ENCODE data around the gene LYSMD1. TPM values are rescaled to one million over a fixed set of nuclear protein-coding genes. Genes with fewer than 3 reads are reported as not detected.

The LYSMD1 gene
- total RNA-seq, 2 experiments from 2014 or later: 3.7 to 4.3 TPM

- ChIA-PET POLR2A (interaction anchor here (0.6 to 2.6 kb wide), 14 partner anchors 9 to 793 kb away, joined by 3 to 24 read pairs (median 6); partner anchors contain the start of genes BNIPL, CDC42SE1, GABPB2 and LYSMD1), CTCF (interaction anchor here (0.6 to 13.1 kb wide), 35 partner anchors 8 to 793 kb away, joined by 3 to 337 read pairs (median 4); partner anchors contain the start of genes CDC42SE1, GABPB2, RPRD2 and SCNM1)
- Mint-ChIP-seq H3K27ac (peak within 1 kb of the TSS; percentile 98), H3K36me3 (ENCODE audit: low read depth) (peaks cover 36% of the 10 kb centered on the region), H3K4me3 (peak within 1 kb of the TSS; percentile 100), H3K9me3 (ENCODE audit: insufficient read depth) (no peaks in the 10 kb centered on the region), H3K4me1 (ENCODE audit: low read depth) (peaks cover 55% of the 10 kb centered on the region), H3K27me3 (ENCODE audit: low read depth) (no peaks in the 10 kb centered on the region)
- ATAC-seq (peak; percentile 89), DNase-seq (peak; percentile 89)
These were observed 9.2 kb downstream of the LYSMD1 start, which contains the start of gene TNFAIP8L2 for GRCh38 chr1:151156515-151156819. TNFAIP8L2 (plus strand) TSS chr1:151156649; CDS start chr1:151158698, 2,049 bp downstream.

- H3K36me3 Mint-ChIP-seq (ENCODE audit: low read depth): no peaks in the 10 kb centered on the region
- no peak overlapping the region for H3K4me3 Mint-ChIP-seq
- peaks cover 15% of the 10 kb centered on the region for H3K4me1 Mint-ChIP-seq (ENCODE audit: low read depth)
- ChIA-PET CTCF (interaction anchor here (1.0 to 13.1 kb wide), 4 partner anchors 8 to 56 kb away, joined by 3 to 337 read pairs (median 8); partner anchors contain the start of gene TNFAIP8L2), POLR2A (interaction anchor here (0.9 to 1.4 kb wide), 2 partner anchors 10 to 13 kb away, joined by 3 to 4 read pairs; no protein-coding TSS in a partner anchor)
- H3K27ac Mint-ChIP-seq: no peak overlapping the region
- ATAC-seq (no peak), DNase-seq (no peak)
- H3K9me3 Mint-ChIP-seq (ENCODE audit: insufficient read depth): no peaks in the 10 kb centered on the region
- H3K27me3 Mint-ChIP-seq (ENCODE audit: low read depth): peaks cover 13% of the 10 kb centered on the region
These were observed 18.0 kb downstream of the LYSMD1 start for GRCh38 chr1:151147665-151148064.

DNA sequence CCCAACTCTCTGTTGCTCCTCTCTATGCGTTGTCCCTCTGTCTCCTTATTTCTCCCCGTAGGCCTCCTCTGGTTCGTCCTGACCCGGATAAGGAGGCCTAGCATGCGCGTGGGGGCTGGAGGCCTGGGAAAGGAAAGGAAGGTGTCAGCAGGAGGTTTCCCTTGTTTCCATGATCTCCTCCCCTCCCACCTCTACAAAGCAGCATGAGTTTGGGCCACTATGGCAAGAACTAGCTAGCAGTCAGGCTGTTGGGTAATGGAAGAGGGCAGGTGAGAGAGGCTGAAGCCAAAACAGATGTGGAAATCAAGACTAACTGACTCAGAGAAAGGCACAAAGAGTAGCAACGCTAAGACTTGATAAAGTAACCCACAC lies 18.6 kb downstream of the LYSMD1 start:
- DNase-seq (no peak), ATAC-seq (no peak)
- Mint-ChIP-seq H3K9me3 (ENCODE audit: insufficient read depth) (no peaks in the 10 kb centered on the region), H3K27ac (no peak overlapping the region), H3K4me3 (peak overlapping the region; percentile 81), H3K27me3 (ENCODE audit: low read depth) (peaks cover 13% of the 10 kb centered on the region), H3K4me1 (ENCODE audit: low read depth) (peaks cover 15% of the 10 kb centered on the region), H3K36me3 (ENCODE audit: low read depth) (no peaks in the 10 kb centered on the region)
- POLR2A ChIA-PET: interaction anchor here (0.9 to 1.4 kb wide), 2 partner anchors 10 to 13 kb away, joined by 3 to 4 read pairs; no protein-coding TSS in a partner anchor
- CTCF ChIA-PET: interaction anchor here (1.0 to 13.1 kb wide), 4 partner anchors 8 to 56 kb away, joined by 3 to 337 read pairs (median 8); partner anchors contain the start of gene TNFAIP8L2

GRCh38 chr1:151146412-151147131 lies 19.1 kb downstream of the LYSMD1 start, which contains the start of gene SEMA6C:
SEMA6C (minus strand) TSS chr1:151146631; CDS start chr1:151142621, 4,010 bp downstream.
- Mint-ChIP-seq H3K36me3 (ENCODE audit: low read depth) (no peaks in the 10 kb centered on the region), H3K9me3 (ENCODE audit: insufficient read depth) (no peaks in the 10 kb centered on the region), H3K27me3 (ENCODE audit: low read depth) (peaks cover 13% of the 10 kb centered on the region), H3K4me1 (ENCODE audit: low read depth) (peaks cover 15% of the 10 kb centered on the region), H3K4me3 (peak within 1 kb of the TSS; percentile 81), H3K27ac (peak within 1 kb of the TSS; percentile 28)
- ChIA-PET POLR2A (interaction anchor here (0.9 to 1.4 kb wide), 2 partner anchors 11 to 12 kb away, joined by 3 to 4 read pairs; no protein-coding TSS in a partner anchor), CTCF (interaction anchor here (1.0 to 13.1 kb wide), 4 partner anchors 9 to 55 kb away, joined by 3 to 337 read pairs (median 8); partner anchors contain the start of gene TNFAIP8L2)
- DNase-seq (peak; percentile 91), ATAC-seq (peak; percentile 100)

GRCh38 chr1:151146072-151146411 lies 19.7 kb downstream of the LYSMD1 start:
- DNase-seq (no peak), ATAC-seq (peak; percentile 16)
- Mint-ChIP-seq H3K27ac (no peak overlapping the region), H3K4me1 (ENCODE audit: low read depth) (peaks cover 15% of the 10 kb centered on the region), H3K9me3 (ENCODE audit: insufficient read depth) (no peaks in the 10 kb centered on the region), H3K36me3 (ENCODE audit: low read depth) (no peaks in the 10 kb centered on the region), H3K27me3 (ENCODE audit: low read depth) (peaks cover 13% of the 10 kb centered on the region), H3K4me3 (peak overlapping the region; percentile 81)
- ChIA-PET POLR2A (no interaction called here), CTCF (no interaction called here)

- no peaks in the 10 kb centered on the region for H3K36me3 Mint-ChIP-seq (ENCODE audit: low read depth)
- no peaks in the 10 kb centered on the region for H3K9me3 Mint-ChIP-seq (ENCODE audit: insufficient read depth)
- DNase-seq: peak; percentile 46
- peaks cover 13% of the 10 kb centered on the region for H3K27me3 Mint-ChIP-seq (ENCODE audit: low read depth)
- no peak overlapping the region for H3K27ac Mint-ChIP-seq
- peak overlapping the region; percentile 81 for H3K4me3 Mint-ChIP-seq
- CTCF ChIA-PET: interaction anchor here (0.7 to 1.3 kb wide), 2 partner anchors 11 kb away, joined by 3 to 5 read pairs; partner anchors contain the start of gene TNFAIP8L2
- POLR2A ChIA-PET: no interaction called here
- peaks cover 15% of the 10 kb centered on the region for H3K4me1 Mint-ChIP-seq (ENCODE audit: low read depth)
- ATAC-seq: no peak
These were observed 20.2 kb downstream of the LYSMD1 start for GRCh38 chr1:151145304-151146071.

DNA sequence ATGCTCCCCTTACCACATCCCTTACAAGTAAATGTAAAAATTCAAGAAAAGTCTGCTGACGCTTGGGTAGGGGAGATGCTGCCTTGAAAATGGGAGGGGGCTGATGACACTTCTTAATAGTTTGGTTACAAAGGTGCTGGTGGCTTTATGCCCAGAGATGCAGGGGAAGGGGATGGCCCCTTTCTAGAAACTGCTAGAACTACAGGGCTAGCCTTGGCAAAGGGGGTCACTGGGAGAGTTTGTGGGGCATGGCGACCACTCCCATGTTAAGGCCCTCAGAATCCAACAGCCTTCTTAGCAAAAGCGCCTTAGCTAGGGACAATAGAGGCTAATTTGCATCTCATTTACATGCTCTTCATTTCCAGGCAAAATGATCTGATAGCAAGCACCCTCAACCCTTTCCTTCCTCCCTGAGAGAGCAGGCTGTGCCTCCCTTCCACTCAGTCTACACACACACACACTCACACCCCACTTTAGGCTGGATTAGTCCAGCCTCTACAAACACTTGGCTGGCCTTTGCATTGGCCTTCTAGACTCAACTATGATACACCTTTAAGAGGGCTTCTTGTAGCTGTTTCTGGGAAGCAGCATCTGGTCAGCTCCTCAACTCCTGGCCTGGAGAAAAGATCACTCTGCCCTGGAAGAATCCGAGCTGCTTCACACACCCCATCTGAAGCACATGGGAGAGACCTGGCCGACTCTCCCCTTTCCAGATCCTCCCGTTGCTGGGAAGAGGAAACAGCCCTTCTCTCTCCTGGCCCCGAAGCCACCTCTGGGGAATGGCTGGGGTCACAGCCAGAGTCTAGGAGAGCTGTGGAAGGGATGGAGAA lies 21.0 kb downstream of the LYSMD1 start:
- Mint-ChIP-seq H3K27me3 (ENCODE audit: low read depth) (peaks cover 13% of the 10 kb centered on the region), H3K36me3 (ENCODE audit: low read depth) (no peaks in the 10 kb centered on the region), H3K4me3 (no peak overlapping the region), H3K27ac (no peak overlapping the region), H3K9me3 (ENCODE audit: insufficient read depth) (no peaks in the 10 kb centered on the region), H3K4me1 (ENCODE audit: low read depth) (peaks cover 15% of the 10 kb centered on the region)
- POLR2A ChIA-PET: no interaction called here
- ATAC-seq: no peak
- CTCF ChIA-PET: interaction anchor here (0.7 to 4.4 kb wide), 3 partner anchors 10 to 12 kb away, joined by 3 to 28 read pairs (median 5); partner anchors contain the start of gene TNFAIP8L2
- DNase-seq: no peak

DNA sequence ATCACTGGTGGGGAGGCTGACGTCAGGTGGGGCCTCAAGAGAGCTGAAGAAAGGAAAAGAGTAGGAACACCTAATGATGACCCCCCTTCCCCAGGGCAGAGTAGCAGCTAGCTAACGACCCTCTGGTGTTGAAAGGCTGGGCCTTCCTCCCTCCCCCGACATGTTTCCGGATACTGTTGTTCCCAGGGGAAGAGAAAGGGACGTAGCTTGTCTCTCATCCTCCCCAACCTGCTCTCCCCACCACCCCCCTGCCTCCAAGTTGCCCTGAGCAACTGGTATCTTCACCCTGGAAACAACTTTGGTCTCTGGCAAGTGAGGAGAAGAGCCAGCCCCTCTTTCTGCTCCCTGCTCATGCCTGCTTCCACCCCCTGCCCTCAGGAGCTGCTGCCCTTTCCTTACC lies 21.7 kb downstream of the LYSMD1 start:
- DNase-seq (no peak), ATAC-seq (no peak)
- peaks cover 15% of the 10 kb centered on the region for H3K4me1 Mint-ChIP-seq (ENCODE audit: low read depth)
- ChIA-PET POLR2A (no interaction called here), CTCF (interaction anchor here (1.2 to 4.4 kb wide), 4 partner anchors 9 to 119 kb away, joined by 4 to 28 read pairs (median 11); partner anchors contain the start of gene TNFAIP8L2)
- no peak overlapping the region for H3K4me3 Mint-ChIP-seq
- no peaks in the 10 kb centered on the region for H3K36me3 Mint-ChIP-seq (ENCODE audit: low read depth)
- peaks cover 13% of the 10 kb centered on the region for H3K27me3 Mint-ChIP-seq (ENCODE audit: low read depth)
- H3K9me3 Mint-ChIP-seq (ENCODE audit: insufficient read depth): no peaks in the 10 kb centered on the region
- no peak overlapping the region for H3K27ac Mint-ChIP-seq

DNA sequence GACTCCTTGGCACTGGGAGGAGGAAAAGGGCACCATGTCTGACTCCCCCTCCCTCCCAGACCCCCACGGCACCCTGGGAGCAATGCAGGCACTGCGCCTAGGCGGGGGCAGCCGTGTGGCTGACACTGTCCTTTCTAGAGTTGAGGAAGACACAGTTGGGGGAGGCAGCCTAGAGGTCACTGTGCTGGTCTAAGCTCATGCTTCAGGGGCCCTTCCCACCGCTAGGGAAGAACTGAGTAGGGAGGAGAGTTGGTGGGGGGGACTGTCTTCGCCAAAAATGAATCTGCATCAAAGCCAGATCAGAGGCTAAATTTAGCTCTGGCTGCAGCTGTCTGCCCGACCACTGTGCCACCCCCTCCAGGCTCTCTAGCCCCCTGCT lies 22.7 kb downstream of the LYSMD1 start:
- no peak overlapping the region for H3K4me3 Mint-ChIP-seq

DNA sequence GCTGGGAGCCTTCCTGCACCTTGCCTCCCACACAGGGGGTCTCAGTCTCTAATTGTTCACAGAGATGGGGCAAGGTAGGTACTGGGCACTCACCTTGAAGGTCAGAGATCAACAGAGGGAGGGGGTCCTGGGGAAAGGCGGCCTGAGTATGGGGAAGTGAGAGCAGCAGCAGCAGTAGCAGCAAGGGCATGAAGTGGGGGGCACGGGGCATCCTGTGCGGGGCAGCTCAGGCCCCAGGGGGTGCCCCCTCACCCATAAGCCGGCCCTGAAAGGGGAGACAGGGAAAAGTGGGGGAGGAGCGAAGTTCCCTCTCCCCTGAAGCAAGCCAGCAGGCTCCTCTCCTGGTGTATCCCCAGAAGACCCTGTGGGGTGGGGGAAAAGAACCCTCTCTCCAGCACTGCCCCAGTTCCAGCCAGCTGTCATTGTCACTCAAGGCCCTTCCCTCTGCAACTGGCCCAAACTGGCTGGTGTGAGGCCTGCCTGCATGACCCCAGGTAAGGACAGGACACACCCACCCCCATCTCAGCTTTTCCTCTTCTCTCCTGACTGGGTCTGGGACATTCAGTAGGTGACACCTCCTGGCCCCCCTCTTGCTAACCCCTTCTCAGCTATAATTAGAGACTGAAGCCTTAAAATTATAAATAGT lies 23.2 kb downstream of the LYSMD1 start:
- no peaks in the 10 kb centered on the region for H3K36me3 Mint-ChIP-seq (ENCODE audit: low read depth)
- no peak overlapping the region for H3K4me3 Mint-ChIP-seq
- H3K27me3 Mint-ChIP-seq (ENCODE audit: low read depth): peaks cover 9% of the 10 kb centered on the region
- no peaks in the 10 kb centered on the region for H3K9me3 Mint-ChIP-seq (ENCODE audit: insufficient read depth)
- ATAC-seq: no peak
- POLR2A ChIA-PET: interaction anchor here (0.8 kb wide), 1 partner anchor 24 kb away, joined by 3 read pairs; no protein-coding TSS in a partner anchor
- no peak for DNase-seq
- CTCF ChIA-PET: interaction anchor here (1.0 to 4.4 kb wide), 5 partner anchors 11 to 118 kb away, joined by 3 to 28 read pairs (median 5); partner anchors contain the start of gene TNFAIP8L2
- no peak overlapping the region for H3K27ac Mint-ChIP-seq
- H3K4me1 Mint-ChIP-seq (ENCODE audit: low read depth): peaks cover 15% of the 10 kb centered on the region

More for the DNA sequence above, 22.7 kb downstream of the LYSMD1 start:
- Mint-ChIP-seq H3K27ac (no peak overlapping the region), H3K36me3 (ENCODE audit: low read depth) (no peaks in the 10 kb centered on the region), H3K9me3 (ENCODE audit: insufficient read depth) (no peaks in the 10 kb centered on the region), H3K4me1 (ENCODE audit: low read depth) (peaks cover 15% of the 10 kb centered on the region), H3K27me3 (ENCODE audit: low read depth) (peaks cover 11% of the 10 kb centered on the region)
- ChIA-PET CTCF (interaction anchor here (1.2 to 4.4 kb wide), 3 partner anchors 13 to 118 kb away, joined by 4 to 28 read pairs (median 17); partner anchors contain the start of gene TNFAIP8L2), POLR2A (interaction anchor here (0.8 kb wide), 1 partner anchor 24 kb away, joined by 3 read pairs; no protein-coding TSS in a partner anchor)
- DNase-seq: no peak
- ATAC-seq: no peak
